ENCODE results near the gene SBF2.

- TF ChIP-seq TAF1 (IDR thresholded peaks at IDR 0.05; ENCODE audit: low read depth, low read length) (no peak), POLR2A (IDR thresholded peaks at IDR 0.05; ENCODE audit: low read depth, low read length) (no peak), SPI1 (IDR thresholded peaks at IDR 0.05; ENCODE audit: low read depth, low read length) (no peak), POLR2AphosphoS5 (IDR thresholded peaks at IDR 0.05; ENCODE audit: low read depth, low read length) (no peak), PAX5 (IDR thresholded peaks at IDR 0.05; ENCODE audit: insufficient read depth, low read length, severe bottlenecking) (no peak)
These were observed 454.5 kb downstream of the SBF2 start for GRCh38 chr11:9839550-9839949.
